SK-N-SH (cell line): ENCODE data around the gene NBEA. TPM values are rescaled to one million over a fixed set of nuclear protein-coding genes. Genes with fewer than 3 reads are reported as not detected.

Experiments
- CTCF ChIA-PET: fragments of 300-600, 350-600 bp; formaldehyde crosslinking; extraction: SDS; loops from one replicate; lab custom pipeline; 2021; lab: Yijun Ruan, JAX
- POLR2A ChIA-PET: fragments of 350-600 bp; sonication (Branson Sonifier 250); formaldehyde crosslinking; extraction: SDS; loops from one replicate; lab custom pipeline; 2020; ENCODE audit warnings: antibody characterized with exemption, inconsistent platforms; lab: Yijun Ruan, JAX
- DNase-seq: peaks from one replicate; pipeline ENCODE4 v3.0.0; 2012
- H2AFZ ChIP-seq: fragments of 200-600 bp; sonication (generic); 2 replicates; pipeline ENCODE4 v1.8.1; 2016; ENCODE audit warnings: antibody characterized with exemption, mild to moderate bottlenecking, low read depth
- H3F3A ChIP-seq: fragments of 200-600 bp; sonication (generic); replicated peaks from 2 replicates; pipeline ENCODE3; 2016; ENCODE audit warnings: antibody characterized with exemption, mild to moderate bottlenecking; ENCODE audit not compliant: insufficient read depth
- H3K27ac ChIP-seq, 2 experiments: fragments of 200-500 bp in 1 of 2; fragments of 200-600 bp in 1 of 2; sonication (Bioruptor generic) in 1 of 2; sonication (generic), shearing (Covaris generic) in 1 of 2; 2 replicates each; pipeline versions ENCODE4 v1.5.1 to v1.6.1; 2014 to 2016; ENCODE audit warnings: low read depth in 2 of 2, inconsistent platforms in 1 of 2, low read length in 1 of 2, mild to moderate bottlenecking in 1 of 2, mixed read lengths in 1 of 2
- H3K27me3 ChIP-seq: fragments of 200-600 bp; sonication (generic), shearing (Covaris generic); 2 replicates; pipeline ENCODE4 v1.6.1; 2016; ENCODE audit warnings: mixed run types; ENCODE audit not compliant: insufficient read depth
- H3K36me3 ChIP-seq, 2 experiments: fragments of 200-500 bp in 1 of 2; fragments of 200-600 bp in 1 of 2; sonication (Bioruptor generic) in 1 of 2; sonication (generic) in 1 of 2; replicated peaks in 1 of 2; 2 replicates each; pipeline versions ENCODE3 to v1.5.1; 2014 to 2016; ENCODE audit warnings: low read length in 1 of 2, mild to moderate bottlenecking in 1 of 2; ENCODE audit not compliant: insufficient read depth in 2 of 2, control insufficient read depth in 1 of 2
- H3K4me1 ChIP-seq, 2 experiments: fragments of 200-500 bp in 1 of 2; fragments of 200-600 bp in 1 of 2; sonication (Bioruptor generic) in 1 of 2; sonication (generic), shearing (Covaris generic) in 1 of 2; 2 replicates each; pipeline versions ENCODE4 v1.5.1 to v1.6.1; 2014 to 2016; ENCODE audit warnings: low read depth in 1 of 2, low read length in 1 of 2, mixed run types in 1 of 2; ENCODE audit not compliant: insufficient read depth in 2 of 2, control insufficient read depth in 1 of 2
- H3K4me2 ChIP-seq: fragments of 200-600 bp; sonication (generic), shearing (Covaris generic); 2 replicates; pipeline ENCODE4 v1.6.1; 2017; ENCODE audit warnings: mixed run types
- H3K4me3 ChIP-seq, 2 experiments: fragments of 200-500 bp in 1 of 2; fragments of 200-600 bp in 1 of 2; sonication (Bioruptor generic) in 1 of 2; sonication (generic), shearing (Covaris generic) in 1 of 2; 2 replicates each; pipeline versions ENCODE4 v1.5.1 to v1.8.1; 2014 to 2016; ENCODE audit warnings: low read depth in 2 of 2, inconsistent platforms in 1 of 2, low read length in 1 of 2, mild to moderate bottlenecking in 1 of 2, mixed read lengths in 1 of 2, moderate library complexity in 1 of 2
- H3K79me2 ChIP-seq: fragments of 200-600 bp; sonication (generic); 2 replicates; pipeline ENCODE4 v1.8.1; 2017; ENCODE audit warnings: mild to moderate bottlenecking; ENCODE audit not compliant: insufficient read depth
- H3K9ac ChIP-seq: fragments of 200-600 bp; sonication (generic); 2 replicates; pipeline ENCODE4 v1.6.1; 2017; ENCODE audit warnings: mixed run types
- H3K9me2 ChIP-seq: fragments of 200-600 bp; sonication (generic); 2 replicates; pipeline ENCODE4 v1.6.1; 2017; ENCODE audit warnings: mixed run types
- H3K9me3 ChIP-seq: fragments of 200-600 bp; sonication (generic); 2 replicates; pipeline ENCODE4 v1.6.1; 2017; ENCODE audit warnings: mixed run types, mild to moderate bottlenecking, moderate library complexity
- H4K20me1 ChIP-seq: fragments of 200-600 bp; sonication (generic); 2 replicates; pipeline ENCODE4 v1.6.1; 2017; ENCODE audit warnings: mild to moderate bottlenecking, mixed run types; ENCODE audit not compliant: insufficient read depth
- CHD2 ChIP-seq: fragments of 150-350 bp; IDR thresholded peaks from 2 replicates; pipeline ENCODE4 v1.6.1; 2018; ENCODE audit warnings: low read length; ENCODE audit not compliant: partially characterized antibody
- EP300 ChIP-seq, 2 experiments: IDR thresholded peaks; 2 replicates each; pipeline versions ENCODE4 v1.4.0 to v1.6.1; 2012; ENCODE audit warnings: borderline replicate concordance in 1 of 2, low read depth in 1 of 2, low read length in 1 of 2
- IRF3 ChIP-seq: fragments of 150-350 bp; IDR thresholded peaks from 2 replicates; pipeline ENCODE4 v1.6.1; 2016; ENCODE audit warnings: mild to moderate bottlenecking, low read depth, low read length
- MAX ChIP-seq: IDR thresholded peaks from 2 replicates; pipeline ENCODE4 v1.4.0; 2012; ENCODE audit warnings: low read depth
- MEF2A ChIP-seq: IDR thresholded peaks from 2 replicates; pipeline ENCODE4 v1.4.0; 2012; ENCODE audit warnings: low read depth, borderline replicate concordance
- MXI1 ChIP-seq: IDR thresholded peaks from 2 replicates; pipeline ENCODE4 v1.6.1; 2012; ENCODE audit warnings: mild to moderate bottlenecking, low read depth, low read length, improper control_type of control experiment
- NFIC ChIP-seq: IDR thresholded peaks from 2 replicates; pipeline ENCODE4 v1.4.0; 2012; ENCODE audit warnings: borderline replicate concordance
- NRF1 ChIP-seq: IDR thresholded peaks from 2 replicates; pipeline ENCODE4 v1.6.1; 2012; ENCODE audit warnings: low read depth, mild to moderate bottlenecking, low read length
- POLR2AphosphoS5 ChIP-seq: IDR thresholded peaks from 2 replicates; pipeline ENCODE4 v1.6.1; 2012; ENCODE audit warnings: low read depth, low read length
- RAD21 ChIP-seq: IDR thresholded peaks from 2 replicates; pipeline ENCODE4 v1.6.1; 2012; ENCODE audit warnings: mild to moderate bottlenecking, low read length
- RCOR1 ChIP-seq: fragments of 150-350 bp; IDR thresholded peaks from 2 replicates; pipeline ENCODE4 v1.6.1; 2017; ENCODE audit warnings: antibody characterized with exemption, low read length
- RFX5 ChIP-seq: IDR thresholded peaks from 2 replicates; pipeline ENCODE4 v1.6.1; 2012; ENCODE audit warnings: mild to moderate bottlenecking, improper control_type of control experiment, low read length
- RXRA ChIP-seq: IDR thresholded peaks from 2 replicates; pipeline ENCODE4 v1.4.0; 2012; ENCODE audit warnings: low read depth, mild to moderate bottlenecking, borderline replicate concordance
- SIN3A ChIP-seq: IDR thresholded peaks from 2 replicates; pipeline ENCODE4 v1.6.1; 2012; ENCODE audit warnings: low read depth, mild to moderate bottlenecking, low read length, moderate library complexity, borderline replicate concordance
- SMC3 ChIP-seq: IDR thresholded peaks from 2 replicates; pipeline ENCODE4 v1.6.1; 2012; ENCODE audit warnings: low read depth, low read length, improper control_type of control experiment
- TAF1 ChIP-seq: IDR thresholded peaks from 2 replicates; pipeline ENCODE4 v1.6.1; 2012; ENCODE audit warnings: low read depth, mild to moderate bottlenecking, low read length, moderate library complexity, borderline replicate concordance
- TEAD4 ChIP-seq: IDR thresholded peaks from 2 replicates; pipeline ENCODE4 v1.4.0; 2012; ENCODE audit warnings: mild to moderate bottlenecking, borderline replicate concordance; ENCODE audit not compliant: insufficient read depth
- YY1 ChIP-seq: IDR thresholded peaks from 2 replicates; pipeline ENCODE4 v1.4.0; 2012; ENCODE audit warnings: low read depth, mild to moderate bottlenecking
- WGBS: methylation state at CpG from one replicate; pipeline ENCODE4 v1.1.6; 2017; ENCODE audit warnings: low lambda C conversion rate; 5-methylcytosine and 5-hydroxymethylcytosine counted together
- polyA plus RNA-seq, 3 experiments: library from polyadenylated mRNA; depleted of rRNA; stranded (reverse); fragments of >200 nt; gene quantifications; 2 replicates each; pipeline ENCODE4 v1.2.3, GENCODE V29; 2012
- TF ChIP-seq, protein P1 (sequence below): IDR thresholded peaks from 2 replicates; pipeline ENCODE4; 2012
- TF ChIP-seq, protein P2 (sequence below): IDR thresholded peaks from 2 replicates; pipeline ENCODE4 v1.4.0; 2012; ENCODE audit warnings: low read depth, borderline replicate concordance

The NBEA gene
- polyA plus RNA-seq, 1 of the 3 experiments (the other 2 are of a cell fraction) = 12.3 TPM

GRCh38 chr13:34943436-34944273 is 1.6 kb downstream of the NBEA start (continued):
- TF ChIP-seq MXI1 = no peak
- TF ChIP-seq, all 33 proteins: peak for 0

DNA sequence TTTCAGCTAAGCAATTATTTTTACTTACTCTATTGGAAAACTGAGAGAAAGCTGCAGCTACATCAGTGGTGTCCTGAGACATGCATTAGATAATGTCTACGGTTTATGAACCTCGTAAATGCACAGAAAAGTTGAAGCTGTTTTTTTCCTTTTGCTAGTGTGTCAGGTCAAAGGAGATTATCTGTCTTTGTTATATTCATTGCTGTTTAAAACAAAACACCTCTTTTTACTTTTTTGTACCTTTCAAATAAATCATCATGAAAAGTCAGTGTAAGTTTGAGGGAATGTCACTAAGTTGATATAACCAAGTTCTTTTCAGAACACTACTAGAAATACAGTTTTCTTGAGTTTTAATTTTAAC is 2.2 kb downstream of the NBEA start:
- POLR2A ChIA-PET = interaction anchor here (0.5 kb wide), 1 partner anchor 229 kb away, joined by 3 read pairs; no protein-coding TSS in a partner anchor
- H3K4me3 ChIP-seq = peak overlapping the region; percentile 71 to 95; a peak in 3 of 4 replicates
- H4K20me1 ChIP-seq = peaks cover 4% of the 10 kb centered on the region; the same call in 1 of the 2 replicates
- no peak overlapping the region for H2AFZ ChIP-seq
- no peak for DNase-seq
- H3K27ac ChIP-seq = no peak overlapping the region
- peaks cover 6% of the 10 kb centered on the region for H3F3A ChIP-seq
- CTCF ChIA-PET = interaction anchor here (2.1 kb wide), 1 partner anchor 221 kb away, joined by 4 read pairs; no protein-coding TSS in a partner anchor
- H3K4me2 ChIP-seq = peak overlapping the region; percentile 96
- H3K4me1 ChIP-seq = peaks cover 9 to 13% of the 10 kb centered on the region in 2 experiments
- H3K9me3 ChIP-seq = no peaks in the 10 kb centered on the region
- no peak for TF ChIP-seq EP300 (IDR thresholded peaks at IDR 0.05; ENCODE audit: borderline replicate concordance in 1 of 2, low read depth in 1 of 2, low read length in 1 of 2)
- no peak for TF ChIP-seq SIN3A
- TF ChIP-seq RCOR1 = no peak
- no peak for TF ChIP-seq RXRA
- TF ChIP-seq RFX5 = no peak
- TF ChIP-seq, protein P1, sequence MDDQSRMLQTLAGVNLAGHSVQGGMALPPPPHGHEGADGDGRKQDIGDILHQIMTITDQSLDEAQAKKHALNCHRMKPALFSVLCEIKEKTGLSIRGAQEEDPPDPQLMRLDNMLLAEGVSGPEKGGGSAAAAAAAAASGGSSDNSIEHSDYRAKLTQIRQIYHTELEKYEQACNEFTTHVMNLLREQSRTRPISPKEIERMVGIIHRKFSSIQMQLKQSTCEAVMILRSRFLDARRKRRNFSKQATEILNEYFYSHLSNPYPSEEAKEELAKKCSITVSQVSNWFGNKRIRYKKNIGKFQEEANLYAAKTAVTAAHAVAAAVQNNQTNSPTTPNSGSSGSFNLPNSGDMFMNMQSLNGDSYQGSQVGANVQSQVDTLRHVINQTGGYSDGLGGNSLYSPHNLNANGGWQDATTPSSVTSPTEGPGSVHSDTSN = no peak
- TF ChIP-seq MEF2A = no peak
- TF ChIP-seq TAF1 = no peak
- no peak for TF ChIP-seq CHD2
- no peak for TF ChIP-seq SMC3
- H3K27me3 ChIP-seq = no peaks in the 10 kb centered on the region
- H3K9me2 ChIP-seq = no peaks in the 10 kb centered on the region
- H3K36me3 ChIP-seq = no peaks in the 10 kb centered on the region
- no peak overlapping the region for H3K9ac ChIP-seq
- H3K79me2 ChIP-seq = peaks cover 27% of the 10 kb centered on the region
- WGBS = 84% methylated on average over 2 of the region's 2 CpGs

DNA sequence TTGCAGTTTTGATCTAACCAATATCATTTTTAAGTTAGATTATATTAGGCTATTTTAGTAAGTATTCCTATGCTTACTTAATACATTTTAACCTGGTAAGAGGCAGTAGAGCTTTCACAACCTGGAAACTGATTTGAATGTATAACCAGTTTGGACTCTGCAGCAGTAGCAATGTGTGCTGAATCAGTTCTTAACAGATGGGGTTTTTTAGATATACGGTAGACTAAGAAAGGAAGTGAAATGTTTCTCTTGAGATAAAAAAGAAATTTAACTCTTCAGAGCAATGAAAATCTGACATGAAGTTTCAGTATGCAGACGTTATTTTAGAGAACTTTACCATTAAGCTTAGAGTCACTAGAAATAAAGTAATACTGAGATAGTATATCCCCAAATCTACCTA is 2.7 kb downstream of the NBEA start:
- peaks cover 6% of the 10 kb centered on the region for H3F3A ChIP-seq
- no peak for DNase-seq
- H3K9me2 ChIP-seq = no peaks in the 10 kb centered on the region
- H3K4me1 ChIP-seq = peaks cover 9 to 13% of the 10 kb centered on the region in 2 experiments
- no peak overlapping the region for H3K9ac ChIP-seq
- H3K79me2 ChIP-seq = peaks cover 27% of the 10 kb centered on the region
- H3K36me3 ChIP-seq = no peaks in the 10 kb centered on the region
- peak overlapping the region; percentile 21 to 71; a peak in 2 of 4 replicates for H3K4me3 ChIP-seq
- ChIA-PET CTCF (interaction anchor here (2.1 kb wide), 1 partner anchor 221 kb away, joined by 4 read pairs; no protein-coding TSS in a partner anchor), POLR2A (interaction anchor here (0.5 kb wide), 1 partner anchor 229 kb away, joined by 3 read pairs; no protein-coding TSS in a partner anchor)
- H3K27me3 ChIP-seq = no peaks in the 10 kb centered on the region
- no peak overlapping the region for H3K27ac ChIP-seq
- no peak overlapping the region for H2AFZ ChIP-seq
- 47% methylated on average over 2 of the region's 2 CpGs for WGBS
- H3K4me2 ChIP-seq = peak overlapping the region; percentile 96; the same call in 1 of the 2 replicates
- H3K9me3 ChIP-seq = no peaks in the 10 kb centered on the region
- peaks cover 4% of the 10 kb centered on the region; the same call in 1 of the 2 replicates for H4K20me1 ChIP-seq
- TF ChIP-seq NRF1 = no peak
- TF ChIP-seq MAX = no peak
- TF ChIP-seq, protein P2, sequence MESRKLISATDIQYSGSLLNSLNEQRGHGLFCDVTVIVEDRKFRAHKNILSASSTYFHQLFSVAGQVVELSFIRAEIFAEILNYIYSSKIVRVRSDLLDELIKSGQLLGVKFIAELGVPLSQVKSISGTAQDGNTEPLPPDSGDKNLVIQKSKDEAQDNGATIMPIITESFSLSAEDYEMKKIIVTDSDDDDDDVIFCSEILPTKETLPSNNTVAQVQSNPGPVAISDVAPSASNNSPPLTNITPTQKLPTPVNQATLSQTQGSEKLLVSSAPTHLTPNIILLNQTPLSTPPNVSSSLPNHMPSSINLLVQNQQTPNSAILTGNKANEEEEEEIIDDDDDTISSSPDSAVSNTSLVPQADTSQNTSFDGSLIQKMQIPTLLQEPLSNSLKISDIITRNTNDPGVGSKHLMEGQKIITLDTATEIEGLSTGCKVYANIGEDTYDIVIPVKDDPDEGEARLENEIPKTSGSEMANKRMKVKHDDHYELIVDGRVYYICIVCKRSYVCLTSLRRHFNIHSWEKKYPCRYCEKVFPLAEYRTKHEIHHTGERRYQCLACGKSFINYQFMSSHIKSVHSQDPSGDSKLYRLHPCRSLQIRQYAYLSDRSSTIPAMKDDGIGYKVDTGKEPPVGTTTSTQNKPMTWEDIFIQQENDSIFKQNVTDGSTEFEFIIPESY = no peak
- no peak for TF ChIP-seq MXI1
- no peak for TF ChIP-seq NFIC
- no peak for TF ChIP-seq TAF1
- no peak for TF ChIP-seq SIN3A
- no peak for TF ChIP-seq POLR2AphosphoS5
- no peak for TF ChIP-seq RCOR1
- TF ChIP-seq RXRA = no peak
- no peak for TF ChIP-seq IRF3
- TF ChIP-seq RAD21 = no peak
- no peak for TF ChIP-seq TEAD4
- TF ChIP-seq YY1 = no peak
